Pancreas (tissue), 10 donors: ENCODE results near the gene MAPK7. TPM values are rescaled to one million over a fixed set of nuclear protein-coding genes. Genes with fewer than 3 reads are reported as not detected.
A peak's percentile ranks its signal among the peaks of the same experiment; 100 is the strongest.

ENCODE experiments used
- ATAC-seq, 4 donors: fragments of 200-7000 bp; cut with Tn5 transposase; one replicate each; pipeline versions ENCODE4 v1.8.0 to v1.9.1; 2020; ENCODE audit warnings: mild to moderate bottlenecking in 4 of 4, moderate library complexity in 4 of 4
- DNase-seq, 6 donors: peaks; one replicate each; pipeline ENCODE4 v3.0.0-alpha.2; 2020
- FAIRE-seq: peaks from 2 replicates; lab custom pipeline; 2012; peaks lifted over from hg19 to GRCh38; lab: Jason Lieb, UNC
- H3K27ac ChIP-seq, 4 donors: fragments of 200-600 bp; sonication (generic); 1 replicate in 3 of 4; 2 replicates in 1 of 4; pipeline versions ENCODE4 v1.5.0 to v1.8.0; 2020
- H3K27me3 ChIP-seq, 4 donors: fragments of 200-600 bp; one replicate each; pipeline ENCODE4 v1.8.0; 2021
- H3K36me3 ChIP-seq, 3 donors: fragments of 200-600 bp; sonication (generic) in 1 of 3; one replicate each; pipeline versions ENCODE4 v1.5.0 to v1.8.0; 2020 to 2021
- H3K4me1 ChIP-seq, 3 donors: fragments of 200-600 bp; one replicate each; pipeline ENCODE4 v1.8.0; 2021
- H3K4me3 ChIP-seq, 4 donors: fragments of 200-600 bp; sonication (generic) in 2 of 4; one replicate each; pipeline versions ENCODE4 v1.5.0 to v1.8.0; 2020 to 2021
- H3K9me3 ChIP-seq, 4 donors: fragments of 200-600 bp; one replicate each; pipeline ENCODE4 v1.8.0; 2021
- WGBS, 2 donors: extraction: QIAGEN DNeasy Blood & Tissue Kit; methylation state at CpG; one replicate each; pipeline ENCODE4 v1.1.7; 2013; 5-methylcytosine and 5-hydroxymethylcytosine counted together
- intact Hi-C, 3 donors: fragments of 100-400 bp; cut with DNase I; formaldehyde crosslinking; loops; one replicate each; pipeline versions ENCODE4 v1.11.1 to v1.14.2; 2022
- polyA plus RNA-seq, 2 donors: library from polyadenylated mRNA; stranded (reverse); fragments of 200-250 nt; gene quantifications; one replicate each; pipeline ENCODE4 v1.2.3, GENCODE V29; 2013
- total RNA-seq, 6 donors: library from RNA; stranded (reverse); fragmentation: NEBNext Ultra II Directional in 4 of 6; extraction: Animal tissue kit (Norgen Biotek cat#: 25700) in 4 of 6; gene quantifications; one replicate each; pipeline versions ENCODE4 v1.2.1 to v1.2.4, GENCODE V29; 2021 to 2023
- TF ChIP-seq, protein P1 (sequence below), 4 donors: fragments of 200-600 bp; sonication (generic) in 3 of 4; IDR thresholded peaks; one replicate each; pipeline versions ENCODE4 v1.5.0 to v1.8.0; 2021; ENCODE audit warnings: antibody characterized with exemption in 4 of 4
- donor health status: healthy with polysubstance abuse.
- donor health status: DM: no; HTN: no; CAD: no; lungs with moderate emphysema.
- donor health status: DM: no; HTN: no; CAD: no.
- donor health status: control.
- donor health status: control.
- donor health status: Bipolar disorder and iron deficiency.
- donor health status: DM: yes; HTN: yes; CAD: no.
- donor health status: DM: no; HTN: no; CAD: no.
- donor health status: DM: no; HTN: no; CAD: no.
- donor health status: DM: yes; HTN: yes; CAD: no.

MAPK7 gene
- total and polyA plus RNA-seq, 8 donors: 3.4 to 10.5 (median 7.9) TPM

- DNase-seq: no peak
- H3K9me3 ChIP-seq: no peaks in the 10 kb centered on the region
- H3K27ac ChIP-seq: no peak overlapping the region
- peak in 1 of 4 donors; percentile 23 for ATAC-seq
- no peaks in the 10 kb centered on the region for H3K27me3 ChIP-seq
- H3K4me3 ChIP-seq: no peak overlapping the region
- intact Hi-C loops: no loop called here
- WGBS, 2 donors: 89 to 90% methylated on average over 4 of the region's 4 CpGs
- no peak for FAIRE-seq
- peaks cover 0 to 4% (median 0%) of the 10 kb centered on the region in 3 donors for H3K36me3 ChIP-seq
- H3K4me1 ChIP-seq: no peaks in the 10 kb centered on the region
- TF ChIP-seq, protein P1, sequence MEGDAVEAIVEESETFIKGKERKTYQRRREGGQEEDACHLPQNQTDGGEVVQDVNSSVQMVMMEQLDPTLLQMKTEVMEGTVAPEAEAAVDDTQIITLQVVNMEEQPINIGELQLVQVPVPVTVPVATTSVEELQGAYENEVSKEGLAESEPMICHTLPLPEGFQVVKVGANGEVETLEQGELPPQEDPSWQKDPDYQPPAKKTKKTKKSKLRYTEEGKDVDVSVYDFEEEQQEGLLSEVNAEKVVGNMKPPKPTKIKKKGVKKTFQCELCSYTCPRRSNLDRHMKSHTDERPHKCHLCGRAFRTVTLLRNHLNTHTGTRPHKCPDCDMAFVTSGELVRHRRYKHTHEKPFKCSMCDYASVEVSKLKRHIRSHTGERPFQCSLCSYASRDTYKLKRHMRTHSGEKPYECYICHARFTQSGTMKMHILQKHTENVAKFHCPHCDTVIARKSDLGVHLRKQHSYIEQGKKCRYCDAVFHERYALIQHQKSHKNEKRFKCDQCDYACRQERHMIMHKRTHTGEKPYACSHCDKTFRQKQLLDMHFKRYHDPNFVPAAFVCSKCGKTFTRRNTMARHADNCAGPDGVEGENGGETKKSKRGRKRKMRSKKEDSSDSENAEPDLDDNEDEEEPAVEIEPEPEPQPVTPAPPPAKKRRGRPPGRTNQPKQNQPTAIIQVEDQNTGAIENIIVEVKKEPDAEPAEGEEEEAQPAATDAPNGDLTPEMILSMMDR (IDR thresholded peaks at IDR 0.05): no peak
Measured at GRCh38 chr17:19331134-19331533, 47.2 kb upstream of the MAPK7 start.

DNA sequence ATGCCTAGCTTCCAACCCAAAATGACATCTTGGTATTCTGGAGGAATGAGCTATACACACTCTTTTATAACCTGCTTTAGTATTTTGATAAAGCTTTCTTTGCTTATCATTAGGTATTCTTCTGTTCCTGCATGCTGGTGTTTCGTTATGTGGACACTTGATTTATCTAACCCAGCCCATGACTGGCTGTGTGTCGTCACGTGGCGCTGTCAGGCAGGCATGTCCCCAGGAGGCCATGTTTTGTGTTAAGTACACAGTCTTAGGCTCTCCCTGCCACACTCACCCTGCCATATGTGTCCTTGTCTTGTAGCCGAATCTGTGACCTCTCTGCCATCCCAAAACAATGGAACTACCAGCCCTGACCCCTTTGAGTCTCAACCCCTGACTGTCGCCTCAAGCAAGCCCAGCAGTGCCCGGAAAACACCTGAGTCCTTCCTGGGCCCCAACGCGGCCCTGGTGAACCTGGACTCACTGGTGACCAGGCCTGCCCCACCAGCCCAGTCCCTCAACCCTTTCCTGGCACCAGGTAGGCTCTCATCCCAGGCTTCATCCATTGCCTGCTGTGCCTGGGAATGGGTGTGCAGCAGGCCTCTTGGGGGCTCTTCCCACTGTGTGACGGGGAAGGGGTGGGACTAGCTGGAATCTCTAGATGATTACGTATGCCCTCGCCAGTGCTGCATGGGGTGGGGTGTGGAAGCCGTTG lies 46.6 kb upstream of the MAPK7 start:
- H3K27me3 ChIP-seq: no peaks in the 10 kb centered on the region
- 93 to 95% methylated on average over 13 of the region's 13 CpGs for WGBS, 2 donors
- no peak overlapping the region for H3K4me3 ChIP-seq
- intact Hi-C loops: no loop called here
- H3K4me1 ChIP-seq: no peaks in the 10 kb centered on the region
- no peak overlapping the region for H3K27ac ChIP-seq
- FAIRE-seq (no peak), ATAC-seq (no peak), DNase-seq (peak in 1 of 6 donors; percentile 35)
- TF ChIP-seq, protein P1 (IDR thresholded peaks at IDR 0.05): no peak
- H3K9me3 ChIP-seq: no peaks in the 10 kb centered on the region
- peaks cover 0 to 4% (median 0%) of the 10 kb centered on the region in 3 donors for H3K36me3 ChIP-seq

DNA sequence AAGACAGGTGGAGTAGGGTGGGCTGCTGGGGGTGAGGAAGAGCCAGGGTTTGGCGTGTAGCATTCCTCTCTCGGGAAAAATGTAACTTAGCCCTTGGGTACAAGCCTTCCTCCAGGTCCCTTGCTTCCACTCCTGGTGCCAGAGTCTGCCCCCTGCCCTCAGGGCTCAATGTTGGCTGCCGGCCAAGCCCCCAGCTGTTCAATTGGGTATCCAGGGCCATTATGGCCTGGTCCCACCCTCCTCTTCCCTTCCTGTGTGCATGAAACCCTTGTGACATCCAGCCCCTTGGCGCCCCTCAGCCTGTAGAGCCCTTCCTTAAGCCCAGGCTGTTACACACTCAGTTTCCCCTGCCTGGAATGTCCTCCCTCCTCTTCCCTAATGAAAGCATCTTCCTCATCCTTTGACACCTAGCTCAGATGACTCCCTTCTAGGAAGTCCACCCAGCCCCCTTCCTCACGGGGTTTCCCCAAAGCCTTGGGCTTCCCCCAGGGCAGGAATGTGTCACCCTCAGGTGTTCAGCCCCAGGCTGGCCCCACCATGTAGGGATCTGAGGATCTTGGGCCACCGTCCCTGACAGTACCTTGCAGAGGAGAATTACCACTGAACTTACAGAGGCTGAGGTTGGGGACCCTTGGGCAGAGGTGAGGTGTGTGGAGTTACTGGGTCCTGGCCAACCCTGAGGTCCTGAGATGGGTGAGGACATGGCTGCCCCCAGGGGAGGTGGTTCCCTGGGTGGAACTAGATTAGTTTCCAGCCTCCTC lies 45.7 kb upstream of the MAPK7 start:
- Histone ChIP-seq H3K9me3 (no peaks in the 10 kb centered on the region), H3K4me1 (no peaks in the 10 kb centered on the region), H3K27ac (no peak overlapping the region), H3K4me3 (no peak overlapping the region), H3K27me3 (no peaks in the 10 kb centered on the region), H3K36me3 (peaks cover 0 to 4% (median 0%) of the 10 kb centered on the region in 3 donors)
- FAIRE-seq (no peak), ATAC-seq (no peak), DNase-seq (peak in 2 of 6 donors; percentile 62 to 75)
- TF ChIP-seq, protein P1 (IDR thresholded peaks at IDR 0.05): no peak
- WGBS, 2 donors: 77 to 79% methylated on average over 6 of the region's 6 CpGs
- intact Hi-C loops: no loop called here

- no peak for ATAC-seq
- Histone ChIP-seq H3K36me3 (peaks cover 0 to 4% (median 0%) of the 10 kb centered on the region in 3 donors), H3K27ac (no peak overlapping the region), H3K27me3 (no peaks in the 10 kb centered on the region), H3K4me1 (peaks cover 0 to 3% (median 0%) of the 10 kb centered on the region in 3 donors), H3K9me3 (no peaks in the 10 kb centered on the region), H3K4me3 (no peak overlapping the region)
- intact Hi-C loops: no loop called here
- DNase-seq: peak in 1 of 6 donors; percentile 32
- WGBS, 2 donors: 92 to 98% methylated on average over 1 of the region's 1 CpG
- no peak for FAIRE-seq
- TF ChIP-seq, protein P1 (IDR thresholded peaks at IDR 0.05): no peak
Measured at GRCh38 chr17:19333132-19333440, 45.2 kb upstream of the MAPK7 start.
